Neural progenitor cell (in vitro differentiated cells): ENCODE data around the gene SMYD3. TPM values are rescaled to one million over a fixed set of nuclear protein-coding genes. Genes with fewer than 3 reads are reported as not detected.
A peak's percentile ranks its signal among the peaks of the same experiment; 100 is the strongest.

Source experiments
- DNase-seq: peaks from one replicate; pipeline ENCODE4 v3.0.0-alpha.2; 2016; ENCODE audit warnings: low spot score
- H2AFZ ChIP-seq: fragments of 200-600 bp; sonication (generic); replicated peaks from 2 replicates; pipeline ENCODE4 v1.6.1; 2016; ENCODE audit warnings: antibody characterized with exemption
- H3F3A ChIP-seq: fragments of 200-600 bp; sonication (generic); 2 replicates; pipeline ENCODE4 v1.6.1; 2016; ENCODE audit warnings: antibody characterized with exemption, low read depth
- H3K27ac ChIP-seq: fragments of 200-600 bp; sonication (generic); 2 replicates; pipeline ENCODE4 v1.5.1; 2016; ENCODE audit warnings: mild to moderate bottlenecking
- H3K27me3 ChIP-seq: fragments of 200-600 bp; sonication (generic); 2 replicates; pipeline ENCODE4 v1.6.1; 2016; ENCODE audit warnings: mild to moderate bottlenecking, moderate library complexity
- H3K36me3 ChIP-seq: fragments of 200-600 bp; sonication (generic); 2 replicates; pipeline ENCODE4 v1.5.1; 2016
- H3K4me1 ChIP-seq: fragments of 200-600 bp; sonication (generic); 2 replicates; pipeline ENCODE4 v1.6.1; 2016; ENCODE audit warnings: mixed run types
- H3K4me2 ChIP-seq: fragments of 200-600 bp; sonication (generic); 2 replicates; pipeline ENCODE4 v1.6.1; 2016
- H3K4me3 ChIP-seq: fragments of 200-600 bp; sonication (generic); 2 replicates; pipeline ENCODE4 v1.5.1; 2016
- H3K79me2 ChIP-seq: fragments of 200-600 bp; sonication (generic); 2 replicates; pipeline ENCODE4 v1.6.1; 2016; ENCODE audit warnings: low read depth
- H3K9ac ChIP-seq: fragments of 200-600 bp; sonication (generic); 2 replicates; pipeline ENCODE4 v1.6.1; 2016
- H3K9me3 ChIP-seq: fragments of 200-600 bp; sonication (generic); 2 replicates; pipeline ENCODE4 v1.5.1; 2016; ENCODE audit warnings: low read depth
- H4K20me1 ChIP-seq: fragments of 200-600 bp; sonication (generic); 2 replicates; pipeline ENCODE4 v1.6.1; 2016; ENCODE audit warnings: low read depth
- H3K27ac Mint-ChIP-seq: 3 replicates; pipeline ENCODE4 v1.8.0; 2021; ENCODE audit warnings: mixed read lengths
- H3K27me3 Mint-ChIP-seq: 2 replicates; pipeline ENCODE4 v1.8.0; 2022; ENCODE audit warnings: low read depth, mild to moderate bottlenecking, inconsistent platforms, moderate library complexity, mixed read lengths; ENCODE audit not compliant: insufficient read depth
- H3K36me3 Mint-ChIP-seq: 3 replicates; pipeline ENCODE4 v1.8.0; 2021; ENCODE audit warnings: mixed read lengths
- H3K4me1 Mint-ChIP-seq: 3 replicates; pipeline ENCODE4 v1.8.0; 2021; ENCODE audit warnings: mixed read lengths
- H3K4me3 Mint-ChIP-seq: 3 replicates; pipeline ENCODE4 v1.8.0; 2021; ENCODE audit warnings: mild to moderate bottlenecking, moderate library complexity, mixed read lengths
- H3K9me3 Mint-ChIP-seq: 3 replicates; pipeline ENCODE4 v1.8.0; 2020; ENCODE audit warnings: mixed read lengths
- EZH2 ChIP-seq: fragments of 200-600 bp; sonication (generic); IDR thresholded peaks from 2 replicates; pipeline ENCODE4 v1.6.1; 2017; ENCODE audit warnings: antibody characterized with exemption, mild to moderate bottlenecking, moderate library complexity
- EZH2phosphoT487 ChIP-seq: fragments of 200-600 bp; sonication (generic); IDR thresholded peaks from 2 replicates; pipeline ENCODE4 v1.6.1; 2017; ENCODE audit warnings: antibody characterized with exemption
- total RNA-seq: library from RNA; depleted of rRNA; stranded (reverse); fragments of >200 nt; gene quantifications from 2 replicates; pipeline ENCODE4 v1.2.3, GENCODE V29; 2015; ENCODE audit warnings: low replicate concordance
- TF ChIP-seq, protein P1 (sequence below): fragments of 200-600 bp; sonication (generic); IDR thresholded peaks from 2 replicates; pipeline ENCODE4 v1.5.1; 2017; ENCODE audit warnings: antibody characterized with exemption, mild to moderate bottlenecking

Gene SMYD3
- total RNA-seq, 1 donor from 2014 or later, result 43.2 TPM

DNA sequence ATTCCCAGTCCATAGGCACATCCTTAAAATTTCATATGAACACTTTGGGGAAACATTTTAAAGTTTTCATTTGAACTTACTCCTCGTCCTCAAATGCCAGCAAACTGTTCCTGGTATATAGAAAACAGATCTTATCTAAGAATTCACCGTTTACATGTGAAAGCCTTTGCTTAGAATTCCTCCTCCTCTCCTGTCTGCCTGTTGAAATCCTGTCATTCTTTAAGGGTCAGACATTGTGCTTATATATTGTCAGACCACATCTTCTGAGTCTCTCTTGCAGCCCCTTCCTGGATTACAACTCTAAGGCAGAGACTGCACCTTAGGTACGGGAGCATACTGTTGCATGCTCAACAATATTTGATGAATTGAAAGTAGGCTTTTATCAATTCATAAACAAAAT lies 239.7 kb downstream of the SMYD3 start:
- Mint-ChIP-seq H3K27ac (no peak overlapping the region), H3K4me3 (no peak overlapping the region), H3K9me3 (no peaks in the 10 kb centered on the region)

DNA sequence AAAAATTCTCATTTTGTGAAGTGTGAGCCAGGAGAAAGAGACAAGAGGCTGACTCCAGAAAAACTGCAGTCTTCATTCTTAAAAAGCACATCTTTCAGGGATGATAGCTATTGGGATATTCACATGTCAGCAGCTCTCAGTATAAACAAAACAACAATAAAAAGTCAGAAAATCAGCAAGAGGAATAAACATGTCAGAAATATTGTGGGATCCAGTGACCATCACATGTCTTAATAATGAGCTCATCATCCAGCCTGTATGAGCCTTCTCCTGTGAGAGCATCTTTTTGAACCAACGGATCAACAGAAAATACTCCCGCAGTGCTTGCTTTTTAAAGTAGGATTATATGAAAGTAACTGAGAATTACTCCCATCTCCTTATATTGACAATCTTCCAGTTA lies 241.6 kb downstream of the SMYD3 start:
- H3K9ac ChIP-seq, result no peak overlapping the region
- Mint-ChIP-seq H3K4me1 (peaks cover 12% of the 10 kb centered on the region), H3K36me3 (no peaks in the 10 kb centered on the region), H3K4me3 (no peak overlapping the region), H3K27ac (no peak overlapping the region), H3K9me3 (no peaks in the 10 kb centered on the region), H3K27me3 (no peaks in the 10 kb centered on the region)
- H3K27me3 ChIP-seq, result no peaks in the 10 kb centered on the region
- H3K79me2 ChIP-seq, result no peaks in the 10 kb centered on the region
- no peak for DNase-seq
- no peak overlapping the region for H3K27ac ChIP-seq
- no peaks in the 10 kb centered on the region for H3K9me3 ChIP-seq
- peaks cover 7% of the 10 kb centered on the region for H3K4me1 ChIP-seq
- no peak overlapping the region for H3K4me2 ChIP-seq
- H3K4me3 ChIP-seq, result no peak overlapping the region
- H3K36me3 ChIP-seq, result no peaks in the 10 kb centered on the region
- H2AFZ ChIP-seq, result no peak overlapping the region
- no peaks in the 10 kb centered on the region for H3F3A ChIP-seq
- no peak for TF ChIP-seq EZH2
- TF ChIP-seq, protein P1, sequence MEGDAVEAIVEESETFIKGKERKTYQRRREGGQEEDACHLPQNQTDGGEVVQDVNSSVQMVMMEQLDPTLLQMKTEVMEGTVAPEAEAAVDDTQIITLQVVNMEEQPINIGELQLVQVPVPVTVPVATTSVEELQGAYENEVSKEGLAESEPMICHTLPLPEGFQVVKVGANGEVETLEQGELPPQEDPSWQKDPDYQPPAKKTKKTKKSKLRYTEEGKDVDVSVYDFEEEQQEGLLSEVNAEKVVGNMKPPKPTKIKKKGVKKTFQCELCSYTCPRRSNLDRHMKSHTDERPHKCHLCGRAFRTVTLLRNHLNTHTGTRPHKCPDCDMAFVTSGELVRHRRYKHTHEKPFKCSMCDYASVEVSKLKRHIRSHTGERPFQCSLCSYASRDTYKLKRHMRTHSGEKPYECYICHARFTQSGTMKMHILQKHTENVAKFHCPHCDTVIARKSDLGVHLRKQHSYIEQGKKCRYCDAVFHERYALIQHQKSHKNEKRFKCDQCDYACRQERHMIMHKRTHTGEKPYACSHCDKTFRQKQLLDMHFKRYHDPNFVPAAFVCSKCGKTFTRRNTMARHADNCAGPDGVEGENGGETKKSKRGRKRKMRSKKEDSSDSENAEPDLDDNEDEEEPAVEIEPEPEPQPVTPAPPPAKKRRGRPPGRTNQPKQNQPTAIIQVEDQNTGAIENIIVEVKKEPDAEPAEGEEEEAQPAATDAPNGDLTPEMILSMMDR, result no peak
- TF ChIP-seq EZH2phosphoT487, result no peak
- H4K20me1 ChIP-seq, result no peaks in the 10 kb centered on the region

More for the DNA sequence above, 239.7 kb downstream of the SMYD3 start:
- Histone ChIP-seq H3K4me1 (peaks cover 7% of the 10 kb centered on the region), H3F3A (no peaks in the 10 kb centered on the region), H3K4me3 (no peak overlapping the region), H3K4me2 (no peak overlapping the region), H3K9ac (no peak overlapping the region), H3K36me3 (no peaks in the 10 kb centered on the region), H3K79me2 (no peaks in the 10 kb centered on the region), H3K9me3 (no peaks in the 10 kb centered on the region), H2AFZ (no peak overlapping the region), H3K27ac (no peak overlapping the region), H4K20me1 (no peaks in the 10 kb centered on the region), H3K27me3 (no peaks in the 10 kb centered on the region)
- TF ChIP-seq EZH2 (no peak), EZH2phosphoT487 (no peak)
- TF ChIP-seq, protein P1, result no peak
- no peaks in the 10 kb centered on the region for H3K36me3 Mint-ChIP-seq
- no peak for DNase-seq
- H3K4me1 Mint-ChIP-seq, result peaks cover 12% of the 10 kb centered on the region
- no peaks in the 10 kb centered on the region for H3K27me3 Mint-ChIP-seq

DNA sequence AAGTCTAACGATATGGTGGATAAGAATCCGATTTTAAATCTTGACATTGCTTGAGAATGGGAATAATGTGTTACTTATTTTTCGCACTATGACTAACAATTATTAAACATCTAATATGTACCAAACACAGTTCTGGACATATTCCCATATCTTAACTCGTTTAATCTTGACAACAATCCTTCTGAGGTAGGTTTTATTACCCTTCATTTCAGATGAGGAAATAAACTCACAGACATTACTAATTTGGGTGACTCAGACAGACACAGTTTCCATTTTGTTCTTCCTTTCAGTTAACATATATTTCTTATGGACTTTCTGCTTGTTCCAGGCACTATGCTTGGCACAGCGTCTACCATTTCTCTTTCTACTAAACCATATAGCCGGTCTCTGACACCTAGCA lies 244.8 kb downstream of the SMYD3 start:
- H3K79me2 ChIP-seq, result no peaks in the 10 kb centered on the region
- H3K4me3 Mint-ChIP-seq, result no peak overlapping the region
- DNase-seq, result no peak
- no peaks in the 10 kb centered on the region for H4K20me1 ChIP-seq
- H3K27ac ChIP-seq, result no peak overlapping the region
- no peak overlapping the region for H3K4me3 ChIP-seq
- H3K36me3 ChIP-seq, result no peaks in the 10 kb centered on the region
- H3K4me1 ChIP-seq, result peaks cover under 1% of the 10 kb centered on the region
- H3K4me1 Mint-ChIP-seq, result no peaks in the 10 kb centered on the region
- no peaks in the 10 kb centered on the region for H3K27me3 ChIP-seq
- no peaks in the 10 kb centered on the region for H3K27me3 Mint-ChIP-seq
- H2AFZ ChIP-seq, result no peak overlapping the region
- H3K36me3 Mint-ChIP-seq, result peaks cover 2% of the 10 kb centered on the region
- H3K9me3 Mint-ChIP-seq, result peaks cover 19% of the 10 kb centered on the region
- H3K9me3 ChIP-seq, result no peaks in the 10 kb centered on the region
- H3K4me2 ChIP-seq, result no peak overlapping the region
- H3F3A ChIP-seq, result no peaks in the 10 kb centered on the region
- no peak for TF ChIP-seq EZH2phosphoT487
- no peak overlapping the region for H3K9ac ChIP-seq
- no peak overlapping the region for H3K27ac Mint-ChIP-seq

DNA sequence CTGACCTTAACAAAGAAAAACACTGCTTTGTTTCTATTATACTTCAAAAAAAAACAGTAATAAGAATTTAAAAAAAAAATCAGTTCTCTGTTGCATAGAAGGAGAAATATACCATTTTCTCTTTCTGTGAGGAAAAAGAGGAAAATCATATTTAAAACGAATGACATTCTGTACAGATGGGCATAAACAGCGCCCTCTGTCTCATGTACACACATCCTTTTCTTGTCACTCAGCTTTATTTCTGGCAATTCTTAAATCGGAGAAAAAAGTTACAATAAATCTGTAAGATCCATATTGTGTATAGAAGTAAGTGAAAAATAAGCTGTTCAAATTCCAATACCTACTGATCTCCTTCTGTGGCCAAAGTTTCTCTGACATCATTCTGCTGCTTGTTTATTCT lies 245.4 kb downstream of the SMYD3 start:
- Histone ChIP-seq H3K36me3 (no peaks in the 10 kb centered on the region), H3K9ac (no peak overlapping the region), H2AFZ (no peak overlapping the region), H3K4me1 (no peaks in the 10 kb centered on the region), H3K9me3 (no peaks in the 10 kb centered on the region), H3K4me3 (no peak overlapping the region), H3K27ac (no peak overlapping the region), H4K20me1 (no peaks in the 10 kb centered on the region), H3K79me2 (no peaks in the 10 kb centered on the region), H3K27me3 (no peaks in the 10 kb centered on the region), H3K4me2 (no peak overlapping the region), H3F3A (no peaks in the 10 kb centered on the region)
- Mint-ChIP-seq H3K27me3 (no peaks in the 10 kb centered on the region), H3K27ac (no peak overlapping the region), H3K4me1 (no peaks in the 10 kb centered on the region), H3K9me3 (peaks cover 26% of the 10 kb centered on the region), H3K4me3 (no peak overlapping the region), H3K36me3 (peaks cover 3% of the 10 kb centered on the region)
- DNase-seq, result no peak
- TF ChIP-seq EZH2, result no peak
- TF ChIP-seq EZH2phosphoT487, result no peak
- TF ChIP-seq, protein P1, result peak; percentile 30
